Measurements from ENCODE around the gene MRPS5. TPM values are rescaled to one million over a fixed set of nuclear protein-coding genes. Genes with fewer than 3 reads are reported as not detected.

The MRPS5 gene
- total and polyA plus RNA-seq, 4 donors = 21.7 to 72.9 (median 57.0) TPM

DNA sequence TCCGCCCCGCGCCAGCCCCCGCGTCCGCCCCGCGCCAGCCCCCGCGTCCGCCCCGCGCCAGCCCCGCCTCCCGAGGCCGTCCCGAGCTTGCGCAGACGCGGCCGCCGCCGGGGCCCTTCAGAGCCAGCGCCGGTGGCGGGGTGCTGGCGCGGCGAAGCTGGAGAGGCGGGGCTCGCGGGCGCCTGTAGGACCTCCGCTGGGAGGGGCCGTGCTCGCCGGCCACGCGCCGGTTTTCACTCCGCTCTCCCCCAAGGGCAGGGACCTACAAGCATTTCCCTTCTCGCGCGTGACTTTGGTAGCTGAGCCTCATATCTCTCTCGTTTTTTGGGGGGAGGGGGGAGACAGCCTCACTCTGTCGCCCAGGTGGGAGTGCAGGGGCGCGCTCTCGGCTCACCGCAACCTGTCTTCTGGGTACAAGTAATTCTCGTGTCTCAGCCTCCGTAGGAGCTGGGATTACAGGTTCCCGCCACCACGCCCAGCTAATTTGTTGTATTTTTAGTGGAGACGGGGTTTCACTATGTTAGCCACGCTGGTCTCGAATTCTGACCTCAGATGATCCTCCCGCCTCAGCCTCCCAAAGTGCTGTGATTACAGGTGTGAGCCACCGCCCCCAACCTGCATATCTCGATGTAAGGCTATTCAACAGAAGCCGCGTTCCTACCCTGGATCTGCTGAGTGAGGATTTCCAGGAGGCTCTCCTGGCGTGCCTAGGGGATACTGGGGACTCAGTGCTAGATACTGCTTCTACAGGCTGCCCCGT, 38.3 kb upstream of the MRPS5 start, which contains the start of gene ZNF514:
ZNF514 (minus strand) TSS at position 159 of the 760 bp plus-strand sequence. CDS start 6,595 bp downstream, outside the sequence.
- DNase-seq (ENCODE audit: low spot score) = peak; percentile 67
- peaks cover 6 to 19% (median 10%) of the 10 kb centered on the region in 4 donors for H3K9me3 ChIP-seq (ENCODE audit: control insufficient read depth in 4 of 4, low read length in 3 of 4)
- peak within 1 kb of the TSS in 1 of 2 donors; percentile 72 for H3K9ac ChIP-seq (ENCODE audit: low read depth in 1 of 2, low read length in 2 of 2)
- H3K4me3 ChIP-seq (ENCODE audit: low read depth in 1 of 3, low read length in 3 of 3) = peak within 1 kb of the TSS; percentile 71 to 82 (median 71)
- H3K27me3 ChIP-seq (ENCODE audit: control insufficient read depth in 4 of 4, insufficient read depth in 4 of 4, low read length in 3 of 4) = no peaks in the 10 kb centered on the region
- WGBS = 11% methylated on average over 64 of the region's 64 CpGs
- peak within 1 kb of the TSS; percentile 53 to 65 for H3K27ac ChIP-seq (ENCODE audit: low read depth in 1 of 2, low read length in 2 of 2)
- H3K36me3 ChIP-seq (ENCODE audit: control insufficient read depth in 4 of 4, insufficient read depth in 3 of 4, low read depth in 1 of 4, low read length in 3 of 4) = peaks cover 0 to 14% (median 8%) of the 10 kb centered on the region in 4 donors
- TF ChIP-seq RXRA (IDR thresholded peaks at IDR 0.05) (no peak), HNF4G (IDR thresholded peaks at IDR 0.05) (no peak), NR2F2 (IDR thresholded peaks at IDR 0.05) (no peak), REST (IDR thresholded peaks at IDR 0.05) (no peak), JUND (IDR thresholded peaks at IDR 0.05) (no peak), GABPA (IDR thresholded peaks at IDR 0.05 in 1 of 2, conservative IDR thresholded peaks at IDR 0.05 in 1 of 2) (no peak), SP1 (IDR thresholded peaks at IDR 0.05) (no peak), RAD21 (IDR thresholded peaks at IDR 0.05) (no peak)
- TF ChIP-seq, protein P1, sequence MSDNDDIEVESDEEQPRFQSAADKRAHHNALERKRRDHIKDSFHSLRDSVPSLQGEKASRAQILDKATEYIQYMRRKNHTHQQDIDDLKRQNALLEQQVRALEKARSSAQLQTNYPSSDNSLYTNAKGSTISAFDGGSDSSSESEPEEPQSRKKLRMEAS (IDR thresholded peaks at IDR 0.05) = no peak
- peaks cover 2 to 23% (median 13%) of the 10 kb centered on the region in 4 donors for H3K4me1 ChIP-seq (ENCODE audit: control insufficient read depth in 4 of 4, insufficient read depth in 4 of 4, low read length in 3 of 4)

- no peaks in the 10 kb centered on the region for H3K27me3 ChIP-seq (ENCODE audit: control insufficient read depth in 4 of 4, insufficient read depth in 4 of 4, low read length in 3 of 4)
- H3K4me3 ChIP-seq (ENCODE audit: low read depth in 1 of 3, low read length in 3 of 3) = peak overlapping the region; percentile 71 to 82 (median 71)
- peaks cover under 1 to 14% (median 6%) of the 10 kb centered on the region in 4 donors for H3K4me1 ChIP-seq (ENCODE audit: control insufficient read depth in 4 of 4, insufficient read depth in 4 of 4, low read length in 3 of 4)
- H3K9ac ChIP-seq (ENCODE audit: low read depth in 1 of 2, low read length in 2 of 2) = peak overlapping the region in 1 of 2 donors; percentile 72
- H3K27ac ChIP-seq (ENCODE audit: low read depth in 1 of 2, low read length in 2 of 2) = peak overlapping the region in 1 of 2 donors; percentile 57
- peaks cover 10 to 24% (median 16%) of the 10 kb centered on the region in 4 donors for H3K9me3 ChIP-seq (ENCODE audit: control insufficient read depth in 4 of 4, low read length in 3 of 4)
- TF ChIP-seq GABPA (IDR thresholded peaks at IDR 0.05 in 1 of 2, conservative IDR thresholded peaks at IDR 0.05 in 1 of 2) = no peak
- no peak for TF ChIP-seq REST (IDR thresholded peaks at IDR 0.05)
- no peak for TF ChIP-seq ZBTB33 (IDR thresholded peaks at IDR 0.05)
- no peak for TF ChIP-seq HNF4G (IDR thresholded peaks at IDR 0.05)
- TF ChIP-seq EGR1 (IDR thresholded peaks at IDR 0.05; ENCODE audit: low read depth in 2 of 2) = no peak
- TF ChIP-seq NR2F2 (IDR thresholded peaks at IDR 0.05) = no peak
- TF ChIP-seq, protein P2, sequence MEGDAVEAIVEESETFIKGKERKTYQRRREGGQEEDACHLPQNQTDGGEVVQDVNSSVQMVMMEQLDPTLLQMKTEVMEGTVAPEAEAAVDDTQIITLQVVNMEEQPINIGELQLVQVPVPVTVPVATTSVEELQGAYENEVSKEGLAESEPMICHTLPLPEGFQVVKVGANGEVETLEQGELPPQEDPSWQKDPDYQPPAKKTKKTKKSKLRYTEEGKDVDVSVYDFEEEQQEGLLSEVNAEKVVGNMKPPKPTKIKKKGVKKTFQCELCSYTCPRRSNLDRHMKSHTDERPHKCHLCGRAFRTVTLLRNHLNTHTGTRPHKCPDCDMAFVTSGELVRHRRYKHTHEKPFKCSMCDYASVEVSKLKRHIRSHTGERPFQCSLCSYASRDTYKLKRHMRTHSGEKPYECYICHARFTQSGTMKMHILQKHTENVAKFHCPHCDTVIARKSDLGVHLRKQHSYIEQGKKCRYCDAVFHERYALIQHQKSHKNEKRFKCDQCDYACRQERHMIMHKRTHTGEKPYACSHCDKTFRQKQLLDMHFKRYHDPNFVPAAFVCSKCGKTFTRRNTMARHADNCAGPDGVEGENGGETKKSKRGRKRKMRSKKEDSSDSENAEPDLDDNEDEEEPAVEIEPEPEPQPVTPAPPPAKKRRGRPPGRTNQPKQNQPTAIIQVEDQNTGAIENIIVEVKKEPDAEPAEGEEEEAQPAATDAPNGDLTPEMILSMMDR (IDR thresholded peaks at IDR 0.05; ENCODE audit: low read depth, low read length, missing input control) = no peak
- TF ChIP-seq FOXA1 (IDR thresholded peaks at IDR 0.05) = no peak
- TF ChIP-seq TAF1 (conservative IDR thresholded peaks at IDR 0.05) = no peak
- no peak for TF ChIP-seq JUND (IDR thresholded peaks at IDR 0.05)
- TF ChIP-seq FOXA2 (IDR thresholded peaks at IDR 0.05) = no peak
- peak; percentile 44 for DNase-seq (ENCODE audit: low spot score)
- 6% methylated on average over 58 of the region's 58 CpGs for WGBS
- H3K36me3 ChIP-seq (ENCODE audit: control insufficient read depth in 4 of 4, insufficient read depth in 3 of 4, low read depth in 1 of 4, low read length in 3 of 4) = peaks cover 0 to 21% (median 14%) of the 10 kb centered on the region in 4 donors
Observed at GRCh38 chr2:95158891-95159619, 37.4 kb upstream of the MRPS5 start.
